Gastroesophageal sphincter (tissue), 3 donors: ENCODE data around the gene BMP7.

Experiments
- CTCF ChIP-seq, 4 experiments: fragments of 200-600 bp in 2 of 4; fragments of 450-650 bp in 2 of 4; sonication (generic) in 1 of 4; IDR thresholded peaks; one replicate each; pipeline ENCODE4 v1.5.1; 2017 to 2019; ENCODE audit warnings: antibody characterized with exemption in 4 of 4, mild to moderate bottlenecking in 2 of 4, moderate library complexity in 2 of 4
- POLR2A ChIP-seq, 2 donors: fragments of 450-650 bp; IDR thresholded peaks; one replicate each; pipeline ENCODE4 v1.6.1; 2017; ENCODE audit warnings: antibody characterized with exemption in 2 of 2, mild to moderate bottlenecking in 2 of 2, moderate library complexity in 1 of 2
- POLR2AphosphoS5 ChIP-seq: sonication (generic); formaldehyde crosslinking; IDR thresholded peaks from one replicate; pipeline ENCODE4 v1.6.1; 2017; ENCODE audit warnings: antibody characterized with exemption

GRCh38 chr20:57225197-57225733, 41.2 kb downstream of the BMP7 start:
- TF ChIP-seq POLR2A (IDR thresholded peaks at IDR 0.05) (no peak), POLR2AphosphoS5 (no peak), CTCF (IDR thresholded peaks at IDR 0.05) (no peak)
